Muscle layer of colon (tissue), 2 donors: Measurements from ENCODE around the gene KCTD14.
A peak's percentile ranks its signal among the peaks of the same experiment; 100 is the strongest.
"Not testable (repeated sequence)": the region's sequence is repeated elsewhere in the genome, so short reads cannot be mapped to it uniquely, and the experiment has no call there.

Experiments
- H3K27ac ChIP-seq: one replicate; pipeline ENCODE4 v1.7.0; 2013; ENCODE audit warnings: low read depth, mild to moderate bottlenecking, low read length, moderate library complexity
- H3K27me3 ChIP-seq, 2 donors: one replicate each; pipeline ENCODE4 v1.7.0; 2013; ENCODE audit warnings: low read length in 2 of 2, mild to moderate bottlenecking in 2 of 2; ENCODE audit not compliant: insufficient read depth in 2 of 2, control insufficient read depth in 1 of 2
- H3K36me3 ChIP-seq: one replicate; pipeline ENCODE4 v1.7.0; 2013; ENCODE audit warnings: mild to moderate bottlenecking, low read length; ENCODE audit not compliant: insufficient read depth
- H3K4me1 ChIP-seq: one replicate; pipeline ENCODE4 v1.7.0; 2013; ENCODE audit warnings: mild to moderate bottlenecking, low read length; ENCODE audit not compliant: insufficient read depth
- H3K4me3 ChIP-seq, 2 donors: one replicate each; pipeline ENCODE4 v1.7.0; 2013; ENCODE audit warnings: low read length in 2 of 2, low read depth in 1 of 2, mild to moderate bottlenecking in 1 of 2, moderate library complexity in 1 of 2
- H3K9ac ChIP-seq: one replicate; pipeline ENCODE4 v1.7.0; 2013; ENCODE audit warnings: low read length
- H3K9me3 ChIP-seq: one replicate; pipeline ENCODE4 v1.7.0; 2013; ENCODE audit warnings: mild to moderate bottlenecking, low read length
- donor health status: abdominal sarcoma.
- donor health status: Adenocarcinoma of cecum.

KCTD14 gene

GRCh38 chr11:78061088-78061920 lies 38.2 kb upstream of the KCTD14 start:
- Histone ChIP-seq H3K4me3 (no peak overlapping the region), H3K27me3 (no peaks in the 10 kb centered on the region), H3K36me3 (no peaks in the 10 kb centered on the region), H3K4me1 (peaks cover 9% of the 10 kb centered on the region), H3K9ac (no peak overlapping the region), H3K9me3 (no peaks in the 10 kb centered on the region), H3K27ac (no peak overlapping the region)

DNA sequence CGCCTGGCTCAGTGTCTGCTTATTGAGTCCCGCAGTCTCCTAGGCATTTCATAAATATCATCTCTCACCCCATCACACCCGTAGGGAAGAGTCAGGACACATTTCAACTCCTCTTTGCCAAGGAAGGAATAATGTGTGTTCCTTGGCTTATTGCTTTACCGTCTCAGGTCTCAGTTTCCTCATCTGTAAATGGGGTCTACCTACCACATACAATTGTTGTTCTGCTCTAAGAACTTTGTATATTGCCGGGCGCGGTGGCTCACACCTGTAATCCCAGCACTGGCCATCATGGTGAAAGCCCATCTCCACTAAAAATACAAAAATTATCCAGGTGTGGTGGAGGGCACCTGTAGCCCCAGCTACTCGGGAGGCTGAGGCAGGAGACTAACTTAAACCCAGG lies 37.5 kb upstream of the KCTD14 start:
- Histone ChIP-seq H3K36me3 (no peaks in the 10 kb centered on the region), H3K9me3 (no peaks in the 10 kb centered on the region), H3K4me1 (peaks cover 9% of the 10 kb centered on the region), H3K9ac (no peak overlapping the region), H3K4me3 (no peak overlapping the region), H3K27me3 (no peaks in the 10 kb centered on the region), H3K27ac (no peak overlapping the region)

- not testable (repeated sequence) for H3K36me3 ChIP-seq, H3K9me3 ChIP-seq, H3K4me3 ChIP-seq, H3K4me1 ChIP-seq, H3K9ac ChIP-seq, H3K27ac ChIP-seq, H3K27me3 ChIP-seq
Measured at GRCh38 chr11:78059749-78060328, 36.8 kb upstream of the KCTD14 start.

DNA sequence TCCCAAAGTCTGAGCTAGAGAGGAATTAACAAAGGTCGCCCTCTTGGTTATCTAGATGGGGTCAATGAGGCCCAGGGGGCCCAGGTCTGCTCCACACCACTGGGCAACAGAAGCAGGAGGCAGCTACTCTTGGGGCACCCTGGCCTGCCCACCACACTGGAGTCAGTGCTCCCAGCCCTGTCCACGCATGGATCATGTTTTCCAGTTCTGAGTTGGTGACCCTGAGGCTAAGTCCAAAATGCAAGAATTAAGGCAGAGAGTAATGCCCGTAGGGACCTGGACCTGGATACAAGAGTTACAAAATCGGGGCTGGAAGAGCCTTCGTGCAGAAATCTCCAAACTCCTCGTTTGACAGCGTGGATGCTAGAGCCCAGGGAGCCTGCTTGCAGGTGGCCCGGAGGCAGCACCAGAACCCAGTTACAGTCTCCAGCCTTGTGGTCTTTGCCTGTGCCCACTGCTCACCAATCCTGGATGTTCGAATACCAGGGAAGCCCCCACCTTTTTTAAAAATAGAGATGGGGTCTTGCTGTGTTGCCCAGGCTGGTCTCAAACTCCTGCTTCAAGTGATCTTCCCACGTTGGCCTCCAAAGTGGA lies 34.5 kb upstream of the KCTD14 start:
- Histone ChIP-seq H3K4me3 (no peak overlapping the region), H3K36me3 (no peaks in the 10 kb centered on the region)

DNA sequence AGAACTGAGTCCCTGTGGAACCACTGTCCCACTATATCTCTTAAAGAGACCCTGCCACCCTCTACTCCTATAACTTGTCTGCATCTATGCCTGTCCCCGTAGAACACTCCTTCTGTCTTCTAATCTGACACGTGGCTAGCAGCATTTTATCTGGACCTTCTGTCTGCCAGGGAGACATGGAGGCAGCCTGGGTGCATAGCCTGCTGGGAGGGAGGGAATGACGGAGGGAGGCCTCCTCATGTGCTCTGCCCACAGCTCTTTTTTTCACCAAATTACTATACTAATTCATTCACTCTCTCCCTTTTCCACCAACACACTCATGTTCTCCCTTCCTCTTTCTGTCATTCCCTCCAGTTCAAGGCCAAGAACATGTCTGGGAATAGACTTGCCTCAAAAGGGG lies 33.0 kb upstream of the KCTD14 start:
- Histone ChIP-seq H3K4me3 (no peak overlapping the region), H3K36me3 (no peaks in the 10 kb centered on the region), H3K9ac (no peak overlapping the region), H3K27me3 (no peaks in the 10 kb centered on the region), H3K4me1 (peaks cover 2% of the 10 kb centered on the region), H3K27ac (no peak overlapping the region), H3K9me3 (no peaks in the 10 kb centered on the region)

More for the DNA sequence above, 34.5 kb upstream of the KCTD14 start:
- Histone ChIP-seq H3K4me1 (peaks cover 9% of the 10 kb centered on the region), H3K9ac (no peak overlapping the region), H3K9me3 (no peaks in the 10 kb centered on the region), H3K27ac (no peak overlapping the region), H3K27me3 (no peaks in the 10 kb centered on the region)

GRCh38 chr11:78054971-78055370 lies 31.9 kb upstream of the KCTD14 start:
- Histone ChIP-seq H3K27me3 (no peaks in the 10 kb centered on the region), H3K27ac (no peak overlapping the region), H3K36me3 (no peaks in the 10 kb centered on the region), H3K4me3 (no peak overlapping the region), H3K9ac (no peak overlapping the region), H3K9me3 (no peaks in the 10 kb centered on the region), H3K4me1 (no peaks in the 10 kb centered on the region)

- H3K27me3 ChIP-seq = no peaks in the 10 kb centered on the region
- no peak overlapping the region for H3K9ac ChIP-seq
- H3K4me3 ChIP-seq = no peak overlapping the region
- no peak overlapping the region for H3K27ac ChIP-seq
- H3K4me1 ChIP-seq = no peaks in the 10 kb centered on the region
- no peaks in the 10 kb centered on the region for H3K36me3 ChIP-seq
- no peaks in the 10 kb centered on the region for H3K9me3 ChIP-seq
Measured at GRCh38 chr11:78050964-78051831, 28.1 kb upstream of the KCTD14 start.

DNA sequence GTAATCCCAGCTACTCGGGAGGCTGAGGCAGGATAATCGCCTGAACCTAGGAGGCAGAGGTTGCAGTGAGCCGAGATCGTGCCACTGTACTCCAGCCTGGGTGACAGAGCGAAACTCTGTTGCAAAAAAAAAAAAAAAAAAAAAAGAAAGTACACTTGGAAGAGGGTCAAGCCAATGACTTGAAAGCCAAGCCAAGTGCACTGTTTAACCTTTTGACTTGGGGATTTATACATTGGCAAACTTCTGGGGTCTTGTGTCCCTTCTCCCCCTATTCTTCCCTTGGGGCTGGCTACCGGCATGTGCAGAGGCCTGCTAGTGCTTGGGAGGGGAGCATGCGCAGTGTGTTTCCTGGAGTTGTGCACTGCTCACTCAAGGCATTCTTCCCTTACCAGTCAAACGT lies 26.3 kb upstream of the KCTD14 start:
- no peak overlapping the region for H3K27ac ChIP-seq
- no peaks in the 10 kb centered on the region for H3K9me3 ChIP-seq
- no peak overlapping the region for H3K4me3 ChIP-seq
- no peaks in the 10 kb centered on the region for H3K36me3 ChIP-seq
- H3K27me3 ChIP-seq = no peaks in the 10 kb centered on the region
- no peak overlapping the region for H3K9ac ChIP-seq
- peaks cover 6% of the 10 kb centered on the region for H3K4me1 ChIP-seq

GRCh38 chr11:78048561-78048960 lies 25.5 kb upstream of the KCTD14 start:
- no peak overlapping the region for H3K27ac ChIP-seq
- H3K36me3 ChIP-seq = no peaks in the 10 kb centered on the region
- H3K27me3 ChIP-seq = no peaks in the 10 kb centered on the region
- no peaks in the 10 kb centered on the region for H3K9me3 ChIP-seq
- H3K4me1 ChIP-seq = peaks cover 6% of the 10 kb centered on the region
- no peak overlapping the region for H3K9ac ChIP-seq
- no peak overlapping the region for H3K4me3 ChIP-seq

DNA sequence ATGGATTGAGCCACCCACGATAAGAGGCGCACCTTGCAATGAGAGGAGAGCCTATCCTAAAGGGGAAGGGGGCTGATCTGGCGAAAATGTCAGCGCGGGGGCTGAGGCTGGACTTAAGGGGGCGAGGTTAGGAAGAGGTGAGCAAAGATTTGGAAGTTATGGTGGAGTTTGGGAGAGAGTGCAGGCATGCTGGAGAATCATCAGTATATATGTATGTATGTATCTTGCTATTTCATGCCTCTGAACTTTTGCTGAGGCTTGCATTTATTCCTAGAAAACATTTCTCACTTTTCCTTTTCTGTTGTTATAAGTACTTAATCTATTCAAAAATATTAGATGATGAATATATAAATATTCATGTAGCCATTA lies 23.4 kb upstream of the KCTD14 start:
- Histone ChIP-seq H3K36me3 (no peaks in the 10 kb centered on the region), H3K9me3 (no peaks in the 10 kb centered on the region), H3K4me3 (no peak overlapping the region), H3K27ac (no peak overlapping the region), H3K4me1 (peaks cover 6% of the 10 kb centered on the region), H3K27me3 (no peaks in the 10 kb centered on the region), H3K9ac (no peak overlapping the region)

DNA sequence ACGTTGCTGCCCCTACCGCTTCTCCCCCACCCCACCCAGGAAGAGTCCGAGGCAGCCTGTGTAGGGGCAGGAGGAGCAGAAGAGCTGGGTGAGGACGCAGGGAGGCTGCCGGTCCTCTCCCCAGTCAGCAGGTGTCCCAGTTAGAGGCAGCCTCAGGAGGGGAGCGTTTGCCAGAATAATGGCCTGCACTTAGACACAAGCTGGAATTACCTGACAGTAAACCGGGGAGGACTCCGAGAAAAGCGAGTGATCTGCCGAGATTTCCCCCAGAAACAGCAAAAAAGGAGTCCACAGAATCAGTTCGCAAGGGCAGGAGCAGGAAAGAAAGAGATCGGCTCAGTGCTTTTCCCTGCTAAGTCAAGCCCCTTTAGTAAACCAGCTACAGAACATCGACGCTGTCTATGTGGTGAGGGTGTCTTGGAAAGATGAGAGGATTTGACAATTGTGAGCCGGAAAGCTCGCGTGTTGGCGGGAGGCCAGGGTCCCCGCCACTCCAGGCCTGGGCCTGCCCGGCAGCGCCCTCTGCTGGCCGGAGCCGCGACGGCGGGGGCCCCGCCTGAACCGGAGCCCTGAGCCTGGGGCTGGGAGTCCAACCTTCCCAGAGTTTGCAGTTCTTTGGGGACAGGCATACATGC lies 22.9 kb upstream of the KCTD14 start:
- Histone ChIP-seq H3K36me3 (no peaks in the 10 kb centered on the region), H3K27ac (peak overlapping the region; percentile 52), H3K4me3 (peak overlapping the region; percentile 6 to 81), H3K9ac (peak overlapping the region; percentile 62), H3K9me3 (no peaks in the 10 kb centered on the region), H3K4me1 (peaks cover 6% of the 10 kb centered on the region), H3K27me3 (no peaks in the 10 kb centered on the region)
